GM19351 (cell line): Measurements from ENCODE around the gene GALR1.
"Not testable (repeated sequence)": the region's sequence is repeated elsewhere in the genome, so short reads cannot be mapped to it uniquely, and the experiment has no call there.

Experiments
- ATAC-seq: cut with Tn5 transposase; IDR thresholded peaks from one replicate; pipeline ENCODE4 v1.9.1; 2021; ENCODE audit warnings: mild to moderate bottlenecking, moderate library complexity; ENCODE audit not compliant: unreplicated experiment

Gene GALR1

GRCh38 chr18:77250501-77250925 lies 865 bp downstream of the GALR1 start:
- ATAC-seq: no peak

GRCh38 chr18:77250926-77251729 lies 1.5 kb downstream of the GALR1 start:
- ATAC-seq: no peak

- ATAC-seq: no peak
These were observed 2.0 kb downstream of the GALR1 start for GRCh38 chr18:77251730-77252050.

GRCh38 chr18:77254711-77255405 lies 5.2 kb downstream of the GALR1 start:
- no peak for ATAC-seq

GRCh38 chr18:77255426-77256105 lies 5.9 kb downstream of the GALR1 start:
- ATAC-seq: no peak

GRCh38 chr18:77262643-77263465 lies 13.2 kb downstream of the GALR1 start:
- ATAC-seq: no peak

GRCh38 chr18:77263466-77263763 lies 13.8 kb downstream of the GALR1 start:
- ATAC-seq: no peak

GRCh38 chr18:77267969-77268368 lies 18.3 kb downstream of the GALR1 start:
- no peak for ATAC-seq

GRCh38 chr18:77268456-77268855 lies 18.8 kb downstream of the GALR1 start:
- ATAC-seq: no peak

- no peak for ATAC-seq
These were observed 22.2 kb downstream of the GALR1 start for GRCh38 chr18:77271576-77272481.

GRCh38 chr18:77290841-77291240 lies 41.2 kb downstream of the GALR1 start:
- not testable (repeated sequence) for ATAC-seq

GRCh38 chr18:77298172-77298571 lies 48.5 kb downstream of the GALR1 start:
- ATAC-seq: no peak

GRCh38 chr18:77299706-77300105 lies 50.1 kb downstream of the GALR1 start:
- no peak for ATAC-seq

- ATAC-seq: no peak
These were observed 50.9 kb downstream of the GALR1 start for GRCh38 chr18:77300579-77300978.

GRCh38 chr18:77304268-77304667 lies 54.6 kb downstream of the GALR1 start:
- no peak for ATAC-seq

- ATAC-seq: no peak
These were observed 56.0 kb downstream of the GALR1 start for GRCh38 chr18:77305676-77306075.

- ATAC-seq: no peak
These were observed 58.6 kb downstream of the GALR1 start for GRCh38 chr18:77308216-77308615.

GRCh38 chr18:77314511-77314910 lies 64.9 kb downstream of the GALR1 start:
- no peak for ATAC-seq

- ATAC-seq: no peak
These were observed 65.3 kb downstream of the GALR1 start for GRCh38 chr18:77314952-77315351.

- no peak for ATAC-seq
These were observed 66.4 kb downstream of the GALR1 start for GRCh38 chr18:77316008-77316407.
